Measurements from ENCODE around the gene YIPF7.
A peak's percentile ranks its signal among the peaks of the same experiment; 100 is the strongest.

Gene YIPF7

GRCh38 chr4:44651425-44651824, at the start of gene YIPF7:
TSS of gene YIPF7 (minus strand) at chr4:44651625. CDS start at chr4:44650100, 1,525 bp downstream.
- DNase-seq (ENCODE audit: low spot score), result no peak

- DNase-seq (ENCODE audit: low spot score), result no peak
These were observed 49.6 kb upstream of the YIPF7 start for GRCh38 chr4:44701037-44701436.

DNA sequence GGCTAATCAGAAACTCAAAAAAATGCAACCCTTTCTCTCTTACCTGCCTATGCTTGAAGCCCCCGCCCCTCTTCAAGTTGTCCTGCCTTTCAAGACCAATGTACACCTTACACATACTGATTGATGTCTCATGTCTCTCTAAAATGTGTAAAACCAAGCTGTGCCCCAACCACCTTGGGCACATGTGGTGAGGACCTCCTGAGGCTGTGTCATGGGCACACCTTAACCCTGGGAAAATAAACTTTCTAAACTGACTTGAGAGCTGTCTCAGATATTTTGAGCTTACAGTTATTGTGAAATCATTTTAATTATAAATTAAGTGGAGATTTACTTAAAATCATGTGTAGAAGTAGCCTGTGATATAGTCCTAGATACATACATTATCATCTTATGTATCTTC, 49.0 kb upstream of the YIPF7 start:
- DNase-seq (ENCODE audit: low spot score), result no peak

DNA sequence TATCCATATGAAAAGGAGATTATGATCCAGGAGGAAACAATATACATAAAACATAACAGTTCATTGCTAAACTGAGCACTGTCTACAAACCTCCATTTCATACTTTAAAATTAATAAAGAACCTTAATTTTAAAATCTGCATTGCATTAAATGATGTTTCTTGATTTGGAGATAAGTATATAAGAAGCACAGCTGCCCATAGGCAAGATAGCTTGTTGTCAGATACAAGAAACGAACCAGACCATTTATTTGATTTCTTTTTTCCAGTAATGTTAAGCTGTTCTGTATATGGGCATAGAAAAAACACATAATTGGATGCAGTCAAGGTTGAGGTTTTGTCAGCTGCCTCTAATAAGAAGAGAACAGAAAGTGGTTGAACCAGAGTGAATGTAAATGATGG, 33.2 kb upstream of the YIPF7 start:
- no peak for DNase-seq (ENCODE audit: low spot score)

GRCh38 chr4:44679060-44679459, 27.6 kb upstream of the YIPF7 start:
- no peak for DNase-seq (ENCODE audit: low spot score)

DNA sequence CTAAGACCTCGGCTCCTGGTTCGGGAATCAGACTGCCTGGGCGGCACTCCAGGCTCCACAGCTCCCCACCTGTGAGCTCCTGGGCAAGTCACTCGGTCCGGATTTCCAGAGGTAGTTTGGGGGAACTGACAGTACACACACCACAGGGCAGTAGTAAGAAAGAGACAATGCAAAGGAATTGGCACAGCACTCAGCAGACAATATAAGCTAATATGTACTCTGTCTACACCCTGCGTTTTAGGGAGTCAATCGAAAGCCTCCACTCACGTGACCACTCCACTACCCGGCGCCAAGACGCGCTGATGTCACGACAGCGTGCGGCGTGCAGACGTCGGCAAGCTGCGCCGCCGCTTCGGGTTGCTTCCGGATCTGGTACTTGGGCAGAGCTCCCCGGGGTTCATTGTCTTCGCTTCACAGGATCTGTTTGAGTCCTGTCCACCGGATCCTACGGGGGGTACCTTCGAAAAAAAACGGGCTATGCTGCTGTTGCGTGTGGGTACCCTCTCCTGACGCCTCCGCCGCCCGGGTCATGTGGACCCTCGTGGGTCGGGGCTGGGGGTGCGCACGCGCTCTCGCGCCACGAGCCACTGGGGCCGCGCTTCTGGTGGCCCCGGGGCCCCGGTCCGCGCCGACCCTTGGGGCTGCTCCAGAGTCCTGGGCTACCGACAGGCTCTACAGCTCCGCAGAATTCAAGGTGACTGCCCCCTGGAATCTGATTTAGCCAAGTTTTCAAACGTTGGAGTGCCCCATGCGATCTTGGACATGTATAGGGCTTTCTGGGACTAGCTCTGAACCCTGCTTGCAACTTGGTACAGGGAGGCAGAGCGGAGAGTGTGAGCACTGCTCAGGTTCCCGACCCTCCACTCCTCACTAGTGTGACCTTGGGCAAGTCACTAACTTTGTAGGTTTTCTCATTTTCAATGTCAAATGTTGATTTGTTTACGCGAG, 26.9 kb upstream of the YIPF7 start, which contains the start of gene GUF1:
GUF1 (plus strand) TSS at position 327 of the 948 bp plus-strand sequence; CDS start at position 530, 203 bp downstream.
- DNase-seq (ENCODE audit: low spot score), result peak; percentile 71

- DNase-seq (ENCODE audit: low spot score), result no peak
These were observed 23.9 kb upstream of the YIPF7 start for GRCh38 chr4:44675366-44675765.

DNA sequence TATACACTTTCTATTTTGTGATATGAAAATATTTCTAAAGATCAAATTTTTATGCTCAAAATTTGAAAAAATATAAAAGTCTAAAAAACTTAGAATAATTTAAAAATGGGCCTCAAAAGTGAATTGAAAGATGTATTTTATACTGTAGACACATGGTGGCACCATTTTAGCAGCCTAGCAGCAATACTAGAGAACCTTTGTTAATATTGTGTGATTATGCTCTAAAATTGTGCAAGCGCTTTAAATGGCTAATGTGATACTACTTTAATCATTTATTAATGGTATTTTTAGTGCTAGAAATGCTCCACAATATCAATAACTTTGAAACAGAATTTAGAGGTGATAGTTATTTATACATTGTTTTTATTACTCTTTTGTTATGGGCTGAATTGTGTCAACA, 23.0 kb upstream of the YIPF7 start:
- DNase-seq (ENCODE audit: low spot score), result no peak

- no peak for DNase-seq (ENCODE audit: low spot score)
These were observed 20.2 kb upstream of the YIPF7 start for GRCh38 chr4:44671636-44672035.

DNA sequence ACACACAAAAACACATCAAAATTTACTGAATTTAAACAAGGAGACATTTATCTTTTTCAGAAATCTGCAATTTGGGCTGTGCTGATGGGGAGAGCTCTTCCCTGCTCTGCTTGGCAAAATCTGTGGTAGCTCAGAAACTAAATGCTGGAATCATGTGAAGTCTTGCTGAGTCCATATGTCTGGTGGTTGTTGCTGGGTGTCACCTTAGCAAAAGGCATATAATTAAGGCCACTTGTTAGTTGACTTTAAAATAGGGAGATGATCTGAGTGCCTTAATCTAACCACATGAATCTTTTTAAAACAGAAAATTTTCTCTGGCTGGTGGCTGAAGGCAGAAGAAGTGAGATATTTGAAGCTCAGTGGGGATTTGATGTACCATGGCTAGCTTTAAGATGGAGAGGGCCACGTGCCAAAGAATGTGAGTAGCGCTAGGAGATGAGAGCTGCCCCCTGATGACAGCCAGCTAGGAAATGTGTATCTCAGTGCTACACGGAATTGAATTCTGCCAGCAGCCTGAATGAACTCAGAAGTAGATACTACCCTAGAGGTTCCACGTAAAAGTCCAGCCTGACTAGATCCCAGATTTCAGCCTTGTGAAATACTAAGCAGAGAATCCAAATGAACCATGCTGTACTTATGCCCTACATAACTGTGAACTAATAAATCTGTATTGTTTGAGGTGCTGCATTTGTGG, 19.2 kb upstream of the YIPF7 start:
- DNase-seq (ENCODE audit: low spot score), result no peak

GRCh38 chr4:44668526-44668925, 17.1 kb upstream of the YIPF7 start:
- DNase-seq (ENCODE audit: low spot score), result no peak

DNA sequence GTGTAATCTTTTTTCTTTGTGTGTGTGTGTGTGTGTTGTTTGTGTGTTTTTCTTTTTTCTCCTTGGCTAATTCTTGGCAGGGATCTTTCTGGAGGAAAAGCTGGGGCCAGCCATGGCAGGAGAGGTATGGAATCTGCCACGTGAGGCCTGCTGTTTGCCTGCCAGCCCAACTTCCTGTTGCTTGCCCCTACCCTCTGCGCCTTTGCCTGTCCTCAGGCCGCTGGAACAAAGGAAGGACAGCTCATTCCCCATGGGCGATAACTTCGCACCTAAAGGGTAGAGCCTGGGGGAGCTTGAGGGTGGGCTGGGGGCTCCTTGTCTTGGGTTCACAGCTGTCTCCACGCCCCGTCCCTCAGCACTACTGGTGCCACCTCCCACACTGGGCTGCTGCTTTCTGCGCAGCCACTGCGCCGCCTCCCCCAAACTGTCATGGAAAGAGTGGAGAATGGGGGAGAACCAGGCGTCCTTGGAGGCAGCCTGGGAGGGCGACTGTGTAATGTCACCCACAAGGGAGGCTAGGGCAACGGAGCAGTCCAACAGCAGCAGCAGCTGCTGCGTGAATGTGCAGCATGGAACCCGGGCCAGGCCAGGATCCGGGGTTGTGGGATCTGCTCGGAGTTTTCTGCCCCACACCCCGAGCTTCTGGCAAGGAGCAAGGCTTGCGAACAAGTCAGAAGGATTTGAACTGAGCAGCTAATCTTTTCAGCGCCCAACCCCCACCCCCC, 12.3 kb upstream of the YIPF7 start:
- no peak for DNase-seq (ENCODE audit: low spot score)

- no peak for DNase-seq (ENCODE audit: low spot score)
These were observed 11.2 kb upstream of the YIPF7 start for GRCh38 chr4:44662623-44663005.

GRCh38 chr4:44661940-44662622, 10.7 kb upstream of the YIPF7 start:
- peak; percentile 4 for DNase-seq (ENCODE audit: low spot score)

GRCh38 chr4:44660396-44660795, 9.0 kb upstream of the YIPF7 start:
- peak; percentile 8 for DNase-seq (ENCODE audit: low spot score)

DNA sequence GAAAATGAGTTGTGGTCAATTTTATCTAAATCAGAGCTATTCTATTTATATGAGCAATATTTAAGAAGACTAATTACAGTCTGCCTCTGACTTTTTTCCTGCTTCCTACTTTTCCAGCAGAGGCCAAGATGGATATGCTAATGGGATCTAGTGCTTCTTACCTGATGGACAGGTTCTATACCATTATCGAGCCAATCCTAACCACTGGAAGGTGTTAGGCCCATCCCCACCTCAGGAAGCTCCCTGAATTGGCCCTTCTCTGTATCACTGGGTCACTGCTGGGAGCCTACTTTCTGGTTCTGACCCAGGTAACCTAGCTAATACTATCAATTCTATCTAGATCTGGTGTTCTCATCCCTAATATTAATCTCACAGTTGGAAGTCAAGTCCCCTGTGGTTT, 577 bp upstream of the YIPF7 start:
- no peak for DNase-seq (ENCODE audit: low spot score)

- no peak for DNase-seq (ENCODE audit: low spot score)
These were observed 5.3 kb downstream of the YIPF7 start for GRCh38 chr4:44646151-44646550.

- no peak for DNase-seq (ENCODE audit: low spot score)
These were observed 13.3 kb downstream of the YIPF7 start for GRCh38 chr4:44638091-44638490.

DNA sequence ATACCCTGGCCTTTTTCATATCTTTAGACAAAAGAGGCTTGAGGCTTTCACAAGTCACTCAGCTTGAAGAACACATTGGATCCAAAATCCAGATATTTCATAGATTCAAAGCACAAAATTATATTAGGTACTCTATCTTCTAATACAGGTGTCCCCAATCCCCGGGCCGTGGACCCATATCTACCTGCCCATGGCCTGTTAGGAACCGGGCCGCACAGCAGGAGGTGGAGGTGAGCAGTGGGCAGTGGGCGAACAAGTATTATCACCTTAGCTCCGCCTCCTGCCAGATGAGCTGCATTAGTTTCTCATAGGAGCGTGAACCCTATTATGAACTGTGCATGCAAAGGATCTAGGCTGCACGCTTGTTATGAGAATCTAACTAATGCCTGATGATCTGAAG, 18.7 kb downstream of the YIPF7 start:
- DNase-seq (ENCODE audit: low spot score), result no peak

GRCh38 chr4:44632089-44632488, 19.3 kb downstream of the YIPF7 start:
- no peak for DNase-seq (ENCODE audit: low spot score)

DNA sequence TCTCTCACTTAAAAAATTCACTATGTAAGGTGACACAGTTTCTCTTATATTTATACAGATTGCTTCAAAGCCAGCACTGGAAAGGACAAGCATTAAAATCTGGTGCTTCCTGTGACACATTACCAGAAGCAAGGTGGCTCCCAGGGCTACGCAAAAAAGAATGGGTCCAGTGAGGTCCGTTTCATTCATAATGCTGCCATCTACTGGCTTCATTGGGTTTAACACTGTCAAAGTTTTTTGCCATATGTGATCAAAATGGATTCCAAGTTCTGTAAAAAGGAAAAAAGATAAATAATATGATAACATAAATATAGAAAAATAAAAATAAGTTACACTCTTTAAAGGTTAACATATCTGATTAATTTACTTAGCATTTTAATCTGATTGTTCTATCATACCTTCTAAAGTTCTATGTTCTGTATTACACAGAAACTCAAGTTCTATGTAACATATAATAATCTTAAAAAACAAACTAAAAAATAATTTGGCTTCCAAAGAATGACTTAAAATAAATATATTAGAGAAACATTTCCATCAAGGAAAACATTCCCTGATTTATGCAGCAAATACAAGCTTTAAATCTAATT, 22.1 kb downstream of the YIPF7 start:
- peak; percentile 21 for DNase-seq (ENCODE audit: low spot score)

GRCh38 chr4:44623676-44624075, 27.7 kb downstream of the YIPF7 start:
- DNase-seq (ENCODE audit: low spot score), result no peak

All from COLO829 (cell line).